HFF-Myc (cell line): ENCODE results near the gene SLC30A5.

Experiments used
- DNase-seq: peaks from one replicate; pipeline ENCODE4 v3.0.0-alpha.2; 2011; ENCODE audit warnings: low read depth; ENCODE audit errors: extremely low read depth
- H3K4me3 ChIP-seq: replicated peaks from 2 replicates; pipeline ENCODE4 v1.5.1; 2011; ENCODE audit warnings: low read depth, mild to moderate bottlenecking, control low read depth, low read length
- TF ChIP-seq, protein P1 (sequence below): IDR thresholded peaks from 2 replicates; pipeline ENCODE4 v1.5.1; 2012; ENCODE audit warnings: mild to moderate bottlenecking, low read depth, low read length, control low read depth; ENCODE audit errors: missing control alignments

Gene SLC30A5

GRCh38 chr5:69052181-69052580 is 41.6 kb upstream of the SLC30A5 start:
- no peak overlapping the region for H3K4me3 ChIP-seq
- no peak for DNase-seq
- TF ChIP-seq, protein P1, sequence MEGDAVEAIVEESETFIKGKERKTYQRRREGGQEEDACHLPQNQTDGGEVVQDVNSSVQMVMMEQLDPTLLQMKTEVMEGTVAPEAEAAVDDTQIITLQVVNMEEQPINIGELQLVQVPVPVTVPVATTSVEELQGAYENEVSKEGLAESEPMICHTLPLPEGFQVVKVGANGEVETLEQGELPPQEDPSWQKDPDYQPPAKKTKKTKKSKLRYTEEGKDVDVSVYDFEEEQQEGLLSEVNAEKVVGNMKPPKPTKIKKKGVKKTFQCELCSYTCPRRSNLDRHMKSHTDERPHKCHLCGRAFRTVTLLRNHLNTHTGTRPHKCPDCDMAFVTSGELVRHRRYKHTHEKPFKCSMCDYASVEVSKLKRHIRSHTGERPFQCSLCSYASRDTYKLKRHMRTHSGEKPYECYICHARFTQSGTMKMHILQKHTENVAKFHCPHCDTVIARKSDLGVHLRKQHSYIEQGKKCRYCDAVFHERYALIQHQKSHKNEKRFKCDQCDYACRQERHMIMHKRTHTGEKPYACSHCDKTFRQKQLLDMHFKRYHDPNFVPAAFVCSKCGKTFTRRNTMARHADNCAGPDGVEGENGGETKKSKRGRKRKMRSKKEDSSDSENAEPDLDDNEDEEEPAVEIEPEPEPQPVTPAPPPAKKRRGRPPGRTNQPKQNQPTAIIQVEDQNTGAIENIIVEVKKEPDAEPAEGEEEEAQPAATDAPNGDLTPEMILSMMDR, result no peak

GRCh38 chr5:69074664-69075521 is 18.9 kb upstream of the SLC30A5 start:
- DNase-seq, result no peak
- TF ChIP-seq, protein P1, result no peak
- no peak overlapping the region for H3K4me3 ChIP-seq

DNA sequence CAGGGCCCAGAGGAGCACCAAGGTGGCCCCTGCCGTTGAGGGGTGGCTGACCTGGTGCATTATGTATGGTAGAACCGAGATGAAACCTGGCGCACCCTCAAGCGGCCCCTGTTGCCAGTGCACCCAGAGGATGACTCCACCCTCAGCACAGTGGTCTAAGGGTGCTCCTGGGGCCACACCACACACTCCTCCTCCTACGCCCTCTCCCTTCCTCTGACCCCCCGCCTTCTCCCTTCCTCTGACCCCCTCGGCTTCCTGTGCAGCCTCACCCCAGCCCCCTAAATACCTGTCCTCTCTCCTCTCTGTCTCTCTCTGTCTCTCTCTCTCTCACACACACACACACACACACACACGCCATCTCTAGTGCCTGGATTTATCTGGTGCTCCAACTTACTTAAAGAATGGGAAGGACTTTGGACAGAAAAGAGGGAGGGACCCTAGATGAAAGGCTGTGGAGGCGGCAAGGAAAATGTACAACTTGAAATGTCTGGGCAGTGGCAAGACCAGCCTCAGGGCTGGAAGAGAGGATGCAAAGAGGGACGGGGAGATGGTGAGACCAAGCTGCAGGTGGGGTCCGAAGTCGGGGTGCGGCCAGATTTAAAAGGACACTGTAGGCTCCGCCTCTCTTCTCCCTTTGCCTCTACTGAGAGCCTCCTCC is 18.2 kb upstream of the SLC30A5 start:
- no peak for DNase-seq
- TF ChIP-seq, protein P1, result no peak
- H3K4me3 ChIP-seq, result no peak overlapping the region

DNA sequence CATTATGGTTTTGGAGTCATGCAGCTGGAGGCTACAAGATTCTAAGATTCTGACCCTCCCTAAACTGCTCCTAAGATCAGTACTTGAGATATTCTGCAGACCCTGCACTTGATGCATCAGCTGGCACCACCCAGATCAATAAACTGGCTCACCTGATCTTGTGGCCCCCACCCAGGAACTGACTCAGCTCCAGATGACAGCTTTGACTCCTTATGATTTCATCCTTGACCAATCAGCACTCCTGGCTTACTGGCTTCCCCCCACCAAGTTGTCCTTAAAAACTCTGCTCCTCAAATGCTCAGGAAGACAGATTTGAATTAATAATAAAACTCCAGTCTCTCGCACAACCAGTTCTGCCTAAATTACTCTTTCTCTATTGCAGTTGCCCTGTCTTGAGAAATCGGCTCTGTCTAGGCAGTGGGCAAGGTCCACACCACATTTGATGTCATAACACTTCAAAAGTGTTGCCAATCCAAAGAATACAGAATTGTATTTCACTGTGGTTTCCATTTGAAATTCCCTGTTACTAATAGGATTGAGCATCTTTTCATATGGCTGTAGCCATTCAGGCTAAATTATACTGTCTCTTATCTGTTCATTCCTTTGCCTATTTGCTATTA is 14.8 kb upstream of the SLC30A5 start:
- no peak overlapping the region for H3K4me3 ChIP-seq
- TF ChIP-seq, protein P1, result no peak
- no peak for DNase-seq

- TF ChIP-seq, protein P1, result no peak
- H3K4me3 ChIP-seq, result no peak overlapping the region
- DNase-seq, result no peak
Observed at GRCh38 chr5:69079556-69079955, 14.3 kb upstream of the SLC30A5 start.

DNA sequence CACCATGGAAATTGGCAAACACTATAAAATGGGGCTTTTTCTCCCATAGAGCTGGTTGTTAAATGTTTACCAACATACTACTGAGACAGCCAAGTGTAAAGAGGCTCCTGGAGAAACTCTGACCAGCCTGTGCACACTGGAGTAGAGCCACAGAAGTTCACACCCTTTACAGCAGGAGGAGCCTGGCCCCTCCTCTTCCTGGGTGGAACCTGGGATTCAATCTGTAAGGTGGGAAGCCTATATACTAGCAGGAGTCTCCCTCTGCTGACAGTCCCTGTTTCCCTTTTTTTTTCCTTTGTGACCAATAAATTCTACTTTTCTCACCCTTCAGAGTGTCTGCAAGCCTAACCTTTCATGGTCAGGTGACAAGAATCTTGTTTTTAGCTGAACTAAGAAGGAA is 10.4 kb upstream of the SLC30A5 start:
- no peak overlapping the region for H3K4me3 ChIP-seq
- TF ChIP-seq, protein P1, result no peak
- no peak for DNase-seq
